Progenitor cell of endocrine pancreas (in vitro differentiated cells): ENCODE data around the gene SP1. TPM values are rescaled to one million over a fixed set of nuclear protein-coding genes. Genes with fewer than 3 reads are reported as not detected.
"Not testable (repeated sequence)": the region's sequence is repeated elsewhere in the genome, so short reads cannot be mapped to it uniquely, and the experiment has no call there.

Experiments used
- DNase-seq: peaks from one replicate; pipeline ENCODE4 v3.0.0; 2021; ENCODE audit warnings: low spot score; ENCODE audit not compliant: unreplicated experiment
- H3K27ac Mint-ChIP-seq: 2 replicates; pipeline ENCODE4 v1.8.0; 2021; ENCODE audit warnings: mild to moderate bottlenecking, moderate library complexity, mixed read lengths
- H3K27me3 Mint-ChIP-seq: 2 replicates; pipeline ENCODE4 v1.8.0; 2021; ENCODE audit warnings: mixed read lengths
- H3K36me3 Mint-ChIP-seq: 2 replicates; pipeline ENCODE4 v1.8.0; 2022; ENCODE audit warnings: mixed read lengths; ENCODE audit not compliant: insufficient read depth
- H3K4me1 Mint-ChIP-seq: 2 replicates; pipeline ENCODE4 v1.8.0; 2021; ENCODE audit warnings: low read depth, mixed read lengths
- H3K4me3 Mint-ChIP-seq: 2 replicates; pipeline ENCODE4 v1.8.0; 2021; ENCODE audit warnings: low read depth, mild to moderate bottlenecking, moderate library complexity, mixed read lengths
- H3K9me3 Mint-ChIP-seq: 2 replicates; pipeline ENCODE4 v1.8.0; 2021; ENCODE audit warnings: low read depth, mixed read lengths
- CTCF ChIP-seq: fragments of 200-600 bp; sonication (generic); IDR thresholded peaks from one replicate; pipeline ENCODE4 v1.5.0; 2021; ENCODE audit warnings: antibody characterized with exemption, mild to moderate bottlenecking; ENCODE audit not compliant: unreplicated experiment
- total RNA-seq: library from RNA; stranded (reverse); gene quantifications from 2 replicates; pipeline ENCODE4 v1.2.1, GENCODE V29; 2021

Gene SP1
- total RNA-seq, 1 donor from 2014 or later, result 90.5 TPM

GRCh38 chr12:53441040-53441833 lies 61.3 kb downstream of the SP1 start, which contains the start of gene PRR13:
Gene PRR13, plus strand, starts transcription at chr12:53441734. Its CDS starts 981 bp downstream, at chr12:53442715.
- Mint-ChIP-seq H3K27ac (peak within 1 kb of the TSS; percentile 97), H3K27me3 (no peaks in the 10 kb centered on the region), H3K36me3 (peaks cover 5% of the 10 kb centered on the region), H3K9me3 (no peaks in the 10 kb centered on the region), H3K4me3 (peak within 1 kb of the TSS; percentile 88), H3K4me1 (peaks cover 23% of the 10 kb centered on the region)
- no peak for TF ChIP-seq CTCF
- peak; percentile 88 for DNase-seq

GRCh38 chr12:53443955-53444354 lies 64.0 kb downstream of the SP1 start:
- Mint-ChIP-seq H3K27me3 (no peaks in the 10 kb centered on the region), H3K9me3 (no peaks in the 10 kb centered on the region), H3K36me3 (peaks cover 11% of the 10 kb centered on the region), H3K4me3 (peak overlapping the region; percentile 57), H3K4me1 (peaks cover 20% of the 10 kb centered on the region), H3K27ac (peak overlapping the region; percentile 91)
- no peak for TF ChIP-seq CTCF
- no peak for DNase-seq

GRCh38 chr12:53444593-53445325 lies 64.8 kb downstream of the SP1 start:
- H3K27me3 Mint-ChIP-seq, DNase-seq, H3K9me3 Mint-ChIP-seq, H3K4me3 Mint-ChIP-seq: not testable (repeated sequence)
- peak overlapping the region; percentile 49 for H3K27ac Mint-ChIP-seq
- H3K4me1 Mint-ChIP-seq, result peaks cover 20% of the 10 kb centered on the region
- H3K36me3 Mint-ChIP-seq, result peaks cover 11% of the 10 kb centered on the region

- TF ChIP-seq CTCF, result no peak
- no peak for DNase-seq
- Mint-ChIP-seq H3K36me3 (peaks cover 22% of the 10 kb centered on the region), H3K27ac (no peak overlapping the region), H3K4me1 (peaks cover 21% of the 10 kb centered on the region), H3K4me3 (no peak overlapping the region), H3K27me3 (no peaks in the 10 kb centered on the region), H3K9me3 (no peaks in the 10 kb centered on the region)
Measured at GRCh38 chr12:53450936-53451335, 71.0 kb downstream of the SP1 start.

GRCh38 chr12:53451661-53452158 lies 71.7 kb downstream of the SP1 start, which contains the start of gene PCBP2:
Gene PCBP2, plus strand, starts transcription at chr12:53452102. Its CDS starts 2,699 bp downstream, at chr12:53454801.
- no peaks in the 10 kb centered on the region for H3K27me3 Mint-ChIP-seq
- TF ChIP-seq CTCF, result peak; percentile 81
- H3K4me1 Mint-ChIP-seq, result peaks cover 25% of the 10 kb centered on the region
- H3K9me3 Mint-ChIP-seq, result no peaks in the 10 kb centered on the region
- peaks cover 24% of the 10 kb centered on the region for H3K36me3 Mint-ChIP-seq
- H3K27ac Mint-ChIP-seq, result peak within 1 kb of the TSS; percentile 100
- peak; percentile 96 for DNase-seq
- peak within 1 kb of the TSS; percentile 98 for H3K4me3 Mint-ChIP-seq
